HepG2 (cell line): ENCODE data around the gene CCDC88C. TPM values are rescaled to one million over a fixed set of nuclear protein-coding genes. Genes with fewer than 3 reads are reported as not detected.

ENCODE experiments used
- ATAC-seq: fragments of 200-7000 bp; cut with Tn5 transposase; 3 replicates; pipeline ENCODE4 v1.9.1; 2020; ENCODE audit warnings: mild to moderate bottlenecking, moderate library complexity
- BruUV-seq: library from RNA; stranded (reverse); fragments of 400-500 nt; replicated peaks from 2 replicates; lab custom pipeline; 2021; lab: Mats Ljungman, UMichigan
- CTCF ChIA-PET: fragments of 300-600 bp; formaldehyde crosslinking; extraction: SDS; loops from one replicate; lab custom pipeline; 2021; ENCODE audit warnings: low total read pairs, inconsistent platforms, low intra/inter-chr PET ratio; lab: Yijun Ruan, JAX
- POLR2A ChIA-PET: fragments of 350-600 bp; sonication (Branson Sonifier 250); formaldehyde crosslinking; loops from one replicate; lab custom pipeline; 2020; ENCODE audit warnings: antibody characterized with exemption, inconsistent platforms; lab: Yijun Ruan, JAX
- DNase-seq: peaks from one replicate; pipeline ENCODE4 v3.0.0-alpha.2; 2015; ENCODE audit warnings: low spot score
- FAIRE-seq: peaks from 3 replicates; lab custom pipeline; 2011; peaks lifted over from hg19 to GRCh38; lab: Jason Lieb, UNC
- H2AFZ ChIP-seq: one replicate; pipeline ENCODE4 v1.6.1; 2011; ENCODE audit warnings: low read length, inconsistent platforms
- H3K27ac ChIP-seq: fragments of 300-600 bp; 3 replicates; pipeline ENCODE4 v1.8.0; 2011; ENCODE audit warnings: mixed run types, mild to moderate bottlenecking, mixed read lengths, low read length, inconsistent platforms; ENCODE audit not compliant: insufficient read depth; ENCODE audit errors: extremely low read length
- H3K27me3 ChIP-seq, 2 experiments: fragments of 200-600 bp in 1 of 2; 2 replicates in 1 of 2; 3 replicates in 1 of 2; pipeline versions ENCODE4 v1.6.0 to v1.8.0; 2011; ENCODE audit warnings: low read length in 2 of 2, mild to moderate bottlenecking in 2 of 2, moderate library complexity in 2 of 2, inconsistent platforms in 1 of 2; ENCODE audit not compliant: insufficient read depth in 2 of 2, control insufficient read depth in 1 of 2
- H3K36me3 ChIP-seq, 2 experiments: fragments of 200-600 bp in 1 of 2; replicated peaks in 1 of 2; 2 replicates in 1 of 2; 3 replicates in 1 of 2; pipeline versions ENCODE4 v1.5.1 to v1.8.0; 2011; ENCODE audit warnings: low read length in 2 of 2, inconsistent platforms in 1 of 2; ENCODE audit not compliant: insufficient read depth in 2 of 2, control insufficient read depth in 1 of 2
- H3K4me1 ChIP-seq: 2 replicates; pipeline ENCODE4 v1.5.1; 2012; ENCODE audit warnings: low read length, inconsistent platforms; ENCODE audit not compliant: insufficient read depth
- H3K4me2 ChIP-seq: 2 replicates; pipeline ENCODE4 v1.6.0; 2011; ENCODE audit warnings: low read depth, low read length, inconsistent platforms
- H3K4me3 ChIP-seq, 3 experiments: fragments of 200-600 bp in 1 of 3; sonication (generic), shearing (Covaris generic) in 1 of 3; replicated peaks in 1 of 3; 2 replicates each; pipeline ENCODE4 v1.5.1; 2011 to 2016; ENCODE audit warnings: low read length in 3 of 3, inconsistent platforms in 2 of 3, low read depth in 2 of 3, mild to moderate bottlenecking in 2 of 3, control low read depth in 1 of 3, mixed read lengths in 1 of 3; ENCODE audit not compliant: insufficient read depth in 1 of 3
- H3K79me2 ChIP-seq: one replicate; pipeline ENCODE4 v1.6.1; 2011; ENCODE audit warnings: low read length, inconsistent platforms; ENCODE audit not compliant: insufficient read depth
- H3K9ac ChIP-seq: 2 replicates; pipeline ENCODE4 v1.6.0; 2011; ENCODE audit warnings: mild to moderate bottlenecking, low read depth, low read length, inconsistent platforms; ENCODE audit not compliant: insufficient read depth
- H3K9me3 ChIP-seq: 2 replicates; pipeline ENCODE4 v1.5.1; 2012; ENCODE audit warnings: mild to moderate bottlenecking, low read length
- H4K20me1 ChIP-seq: 2 replicates; pipeline ENCODE4 v1.6.0; 2011; ENCODE audit warnings: inconsistent platforms, mild to moderate bottlenecking, low read length, moderate library complexity; ENCODE audit not compliant: insufficient read depth
- KAT7 ChIP-seq: IDR thresholded peaks from 2 replicates; pipeline ENCODE4 v1.6.1; 2018; ENCODE audit warnings: borderline replicate concordance, missing compliant biosample characterization
- KDM4B ChIP-seq: sonication (generic); formaldehyde crosslinking; IDR thresholded peaks from 2 replicates; pipeline ENCODE4 v1.4.0; 2020; ENCODE audit warnings: missing genetic modification reagents
- ZBTB42 ChIP-seq: sonication (generic); formaldehyde crosslinking; IDR thresholded peaks from 2 replicates; pipeline ENCODE4 v1.5.0; 2020; ENCODE audit warnings: mild to moderate bottlenecking, missing genetic modification reagents
- ZNF770 ChIP-seq: sonication (generic); formaldehyde crosslinking; IDR thresholded peaks from 2 replicates; pipeline ENCODE4 v1.5.0; 2020; ENCODE audit warnings: mild to moderate bottlenecking, missing genetic modification reagents
- WGBS: methylation state at CpG from one replicate; pipeline ENCODE4 v1.1.6; 2017; ENCODE audit warnings: low lambda C conversion rate; 5-methylcytosine and 5-hydroxymethylcytosine counted together
- in situ Hi-C: cut with HindIII; loops from 2 replicates; pipeline ENCODE4 v1.10.0; 2017; ENCODE audit warnings: low pct_unique_long_range_greater_than_20kb; ENCODE audit not compliant: extremely low pct_ligation_motif_present
- intact Hi-C: fragments of 100-400 bp; cut with micrococcal nuclease; formaldehyde crosslinking; loops from one replicate; pipeline ENCODE4 v1.10.0; 2022; ENCODE audit not compliant: unreplicated experiment
- polyA plus RNA-seq, 8 experiments: library from polyadenylated mRNA; depleted of rRNA in 3 of 8; stranded (reverse) in 7 of 8; unstranded in 1 of 8; fragments of >200 nt; fragmentation: Illumina TruSeq in 4 of 8; extraction: Trizol in 4 of 8; gene quantifications; 2 replicates each; pipeline versions ENCODE4 v1.2.1 to v1.2.3, GENCODE V29; 2011 to 2016; ENCODE audit warnings: low read depth in 4 of 8, missing spikeins in 1 of 8, mixed read lengths in 1 of 8; ENCODE audit not compliant: insufficient read depth in 1 of 8
- total RNA-seq, 5 experiments: library from RNA; depleted of rRNA; stranded (reverse); fragments of >200 nt; fragmentation: Illumina TruSeq; extraction: Trizol; gene quantifications; 2 replicates each; pipeline ENCODE4 v1.2.3, GENCODE V29; 2016; ENCODE audit warnings: low read depth in 1 of 5
- TF ChIP-seq, protein P1 (sequence below): IDR thresholded peaks from 2 replicates; pipeline ENCODE4 v1.6.1; 2018; ENCODE audit warnings: missing genetic modification reagents, mild to moderate bottlenecking, missing compliant biosample characterization
- TF ChIP-seq, protein P2 (sequence below): sonication (generic); formaldehyde crosslinking; IDR thresholded peaks from 2 replicates; pipeline ENCODE4 v1.4.0; 2020; ENCODE audit warnings: missing genetic modification reagents

CCDC88C gene
- total and polyA plus RNA-seq, 2 of the 13 experiments (the other 11 are each of a cell fraction or from before 2014, with no cell fraction given) = 3.6 to 11.7 TPM

GRCh38 chr14:91337699-91338335 is 79.8 kb downstream of the CCDC88C start:
- DNase-seq = no peak
- in situ Hi-C loops = no loop called here
- H2AFZ ChIP-seq = no peak overlapping the region
- H3K27me3 ChIP-seq = no peaks in the 10 kb centered on the region
- no peaks in the 10 kb centered on the region for H3K79me2 ChIP-seq
- POLR2A ChIA-PET = no interaction called here
- no peaks in the 10 kb centered on the region for H3K9me3 ChIP-seq
- no peaks in the 10 kb centered on the region for H4K20me1 ChIP-seq
- H3K36me3 ChIP-seq = peaks cover 4 to 38% of the 10 kb centered on the region in 2 experiments; a peak in 3 of 5 replicates
- no peak overlapping the region for H3K27ac ChIP-seq
- BruUV-seq = no TSS peak
- TF ChIP-seq ZNF770 (CRISPR knock-in tag) = no peak
- TF ChIP-seq, protein P1, sequence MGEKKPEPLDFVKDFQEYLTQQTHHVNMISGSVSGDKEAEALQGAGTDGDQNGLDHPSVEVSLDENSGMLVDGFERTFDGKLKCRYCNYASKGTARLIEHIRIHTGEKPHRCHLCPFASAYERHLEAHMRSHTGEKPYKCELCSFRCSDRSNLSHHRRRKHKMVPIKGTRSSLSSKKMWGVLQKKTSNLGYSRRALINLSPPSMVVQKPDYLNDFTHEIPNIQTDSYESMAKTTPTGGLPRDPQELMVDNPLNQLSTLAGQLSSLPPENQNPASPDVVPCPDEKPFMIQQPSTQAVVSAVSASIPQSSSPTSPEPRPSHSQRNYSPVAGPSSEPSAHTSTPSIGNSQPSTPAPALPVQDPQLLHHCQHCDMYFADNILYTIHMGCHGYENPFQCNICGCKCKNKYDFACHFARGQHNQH (CRISPR knock-in tag) = no peak
- TF ChIP-seq, all 625 proteins: peak for 0
- ATAC-seq = no peak
- peaks cover 7% of the 10 kb centered on the region for H3K4me1 ChIP-seq
- no peak overlapping the region for H3K4me3 ChIP-seq
- H3K4me2 ChIP-seq = no peak overlapping the region
- 97% methylated on average over 6 of the region's 23 CpGs for WGBS
- intact Hi-C loops = no loop called here
- no peak overlapping the region for H3K9ac ChIP-seq
- no peak for FAIRE-seq
- CTCF ChIA-PET = no interaction called here

GRCh38 chr14:91336093-91336450 is 81.5 kb downstream of the CCDC88C start:
- in situ Hi-C loops = no loop called here
- POLR2A ChIA-PET = no interaction called here
- ATAC-seq = no peak
- no peaks in the 10 kb centered on the region for H3K9me3 ChIP-seq
- WGBS = no CpG with 5 or more reads among the region's 9 CpGs
- CTCF ChIA-PET = no interaction called here
- no peaks in the 10 kb centered on the region for H3K27me3 ChIP-seq
- TF ChIP-seq KAT7 (CRISPR knock-in tag) = no peak
- TF ChIP-seq ZBTB42 (CRISPR knock-in tag) = no peak
- TF ChIP-seq KDM4B = no peak
- TF ChIP-seq, protein P2, sequence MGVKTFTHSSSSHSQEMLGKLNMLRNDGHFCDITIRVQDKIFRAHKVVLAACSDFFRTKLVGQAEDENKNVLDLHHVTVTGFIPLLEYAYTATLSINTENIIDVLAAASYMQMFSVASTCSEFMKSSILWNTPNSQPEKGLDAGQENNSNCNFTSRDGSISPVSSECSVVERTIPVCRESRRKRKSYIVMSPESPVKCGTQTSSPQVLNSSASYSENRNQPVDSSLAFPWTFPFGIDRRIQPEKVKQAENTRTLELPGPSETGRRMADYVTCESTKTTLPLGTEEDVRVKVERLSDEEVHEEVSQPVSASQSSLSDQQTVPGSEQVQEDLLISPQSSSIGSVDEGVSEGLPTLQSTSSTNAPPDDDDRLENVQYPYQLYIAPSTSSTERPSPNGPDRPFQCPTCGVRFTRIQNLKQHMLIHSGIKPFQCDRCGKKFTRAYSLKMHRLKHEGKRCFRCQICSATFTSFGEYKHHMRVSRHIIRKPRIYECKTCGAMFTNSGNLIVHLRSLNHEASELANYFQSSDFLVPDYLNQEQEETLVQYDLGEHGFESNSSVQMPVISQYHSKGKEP (CRISPR knock-in tag) = no peak
- DNase-seq = no peak
- H3K27ac ChIP-seq = no peak overlapping the region
- H3K36me3 ChIP-seq = peaks cover 4 to 34% of the 10 kb centered on the region in 2 experiments; a peak in 3 of 5 replicates
- no peaks in the 10 kb centered on the region for H3K79me2 ChIP-seq
- no peak for FAIRE-seq
- no peak overlapping the region for H2AFZ ChIP-seq
- no peak overlapping the region for H3K4me2 ChIP-seq
- intact Hi-C loops = no loop called here
- no peaks in the 10 kb centered on the region for H4K20me1 ChIP-seq
- H3K9ac ChIP-seq = no peak overlapping the region
- H3K4me3 ChIP-seq = no peak overlapping the region
- peaks cover 22% of the 10 kb centered on the region for H3K4me1 ChIP-seq
- no TSS peak for BruUV-seq
